Gastrocnemius medialis (tissue), 4 donors: ENCODE data around the gene FAM53A.

Experiments
- POLR2A ChIP-seq, 2 donors: fragments of 450-650 bp; IDR thresholded peaks; one replicate each; pipeline ENCODE4 v1.6.1; 2017; ENCODE audit warnings: antibody characterized with exemption in 2 of 2, mild to moderate bottlenecking in 2 of 2, moderate library complexity in 2 of 2
- TF ChIP-seq, protein P1 (sequence below), 5 experiments: fragments of 450-650 bp in 3 of 5; fragments of 200-600 bp in 2 of 5; sonication (generic) in 2 of 5; IDR thresholded peaks in 4 of 5; conservative IDR thresholded peaks in 1 of 5; 1 replicate in 4 of 5; 2 replicates in 1 of 5; pipeline ENCODE4 v1.5.1; 2016 to 2019; ENCODE audit warnings: antibody characterized with exemption in 5 of 5, mild to moderate bottlenecking in 3 of 5, moderate library complexity in 3 of 5

DNA sequence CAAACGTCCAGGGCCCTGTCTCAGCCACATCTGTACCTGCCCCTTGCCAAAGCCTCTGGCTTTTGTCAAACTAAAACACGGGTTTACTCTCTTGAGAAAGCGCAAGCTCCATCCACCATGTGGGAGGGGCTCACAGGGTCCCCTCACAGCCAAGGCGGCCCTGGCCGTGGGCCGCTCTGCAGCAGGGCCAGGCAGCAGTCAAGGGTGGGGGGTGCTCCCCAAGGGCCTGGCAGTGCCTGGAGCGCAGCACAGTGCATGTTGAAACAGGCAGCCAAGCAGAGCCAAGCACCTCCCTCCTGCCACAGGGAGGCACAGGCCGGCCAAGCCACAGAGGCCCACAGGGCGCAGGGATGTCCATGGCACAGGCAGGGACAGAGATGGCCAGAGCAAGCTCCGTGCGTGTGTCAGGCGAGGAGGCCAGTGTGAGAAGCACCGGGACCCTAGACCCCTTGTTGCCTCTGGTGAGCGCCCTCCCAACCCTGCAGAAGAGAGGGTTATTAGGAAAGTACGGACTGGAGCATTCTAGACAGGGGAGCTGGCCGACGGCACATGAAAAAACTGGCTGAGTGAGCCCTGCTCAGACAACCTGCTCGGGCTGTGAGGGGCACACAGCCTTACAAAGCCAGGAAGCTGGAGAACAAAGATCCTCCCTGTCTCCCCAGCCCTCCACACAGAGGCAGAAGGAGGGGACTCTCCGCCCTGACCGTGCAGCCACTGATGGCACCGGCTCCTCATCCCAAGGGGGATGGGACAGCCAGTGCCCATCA lies 39.0 kb downstream of the FAM53A start:
- TF ChIP-seq POLR2A (IDR thresholded peaks at IDR 0.05) = no peak
- TF ChIP-seq, protein P1, sequence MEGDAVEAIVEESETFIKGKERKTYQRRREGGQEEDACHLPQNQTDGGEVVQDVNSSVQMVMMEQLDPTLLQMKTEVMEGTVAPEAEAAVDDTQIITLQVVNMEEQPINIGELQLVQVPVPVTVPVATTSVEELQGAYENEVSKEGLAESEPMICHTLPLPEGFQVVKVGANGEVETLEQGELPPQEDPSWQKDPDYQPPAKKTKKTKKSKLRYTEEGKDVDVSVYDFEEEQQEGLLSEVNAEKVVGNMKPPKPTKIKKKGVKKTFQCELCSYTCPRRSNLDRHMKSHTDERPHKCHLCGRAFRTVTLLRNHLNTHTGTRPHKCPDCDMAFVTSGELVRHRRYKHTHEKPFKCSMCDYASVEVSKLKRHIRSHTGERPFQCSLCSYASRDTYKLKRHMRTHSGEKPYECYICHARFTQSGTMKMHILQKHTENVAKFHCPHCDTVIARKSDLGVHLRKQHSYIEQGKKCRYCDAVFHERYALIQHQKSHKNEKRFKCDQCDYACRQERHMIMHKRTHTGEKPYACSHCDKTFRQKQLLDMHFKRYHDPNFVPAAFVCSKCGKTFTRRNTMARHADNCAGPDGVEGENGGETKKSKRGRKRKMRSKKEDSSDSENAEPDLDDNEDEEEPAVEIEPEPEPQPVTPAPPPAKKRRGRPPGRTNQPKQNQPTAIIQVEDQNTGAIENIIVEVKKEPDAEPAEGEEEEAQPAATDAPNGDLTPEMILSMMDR (IDR thresholded peaks at IDR 0.05 in 4 of 5, conservative IDR thresholded peaks at IDR 0.05 in 1 of 5) = no peak
